GM12892 (cell line): Measurements from ENCODE around the gene ZNF567.
"Not testable (repeated sequence)": the region's sequence is repeated elsewhere in the genome, so short reads cannot be mapped to it uniquely, and the experiment has no call there.

Source experiments
- DNase-seq: peaks from one replicate; pipeline ENCODE4 v3.0.0; 2011; ENCODE audit not compliant: insufficient read length
- FAIRE-seq: peaks from 2 replicates; lab custom pipeline; 2011; peaks lifted over from hg19 to GRCh38; lab: Jason Lieb, UNC
- POLR2A ChIP-seq: IDR thresholded peaks from 2 replicates; pipeline ENCODE4 v1.6.1; 2011; ENCODE audit warnings: low read depth, low read length, control low read depth
- POLR2AphosphoS5 ChIP-seq: IDR thresholded peaks from 2 replicates; pipeline ENCODE4 v1.6.1; 2011; ENCODE audit warnings: low read depth, low read length, control low read depth
- TAF1 ChIP-seq: IDR thresholded peaks from 2 replicates; pipeline ENCODE4 v1.6.1; 2011; ENCODE audit warnings: low read depth, mild to moderate bottlenecking, control low read depth, low read length, borderline replicate concordance

The ZNF567 gene

DNA sequence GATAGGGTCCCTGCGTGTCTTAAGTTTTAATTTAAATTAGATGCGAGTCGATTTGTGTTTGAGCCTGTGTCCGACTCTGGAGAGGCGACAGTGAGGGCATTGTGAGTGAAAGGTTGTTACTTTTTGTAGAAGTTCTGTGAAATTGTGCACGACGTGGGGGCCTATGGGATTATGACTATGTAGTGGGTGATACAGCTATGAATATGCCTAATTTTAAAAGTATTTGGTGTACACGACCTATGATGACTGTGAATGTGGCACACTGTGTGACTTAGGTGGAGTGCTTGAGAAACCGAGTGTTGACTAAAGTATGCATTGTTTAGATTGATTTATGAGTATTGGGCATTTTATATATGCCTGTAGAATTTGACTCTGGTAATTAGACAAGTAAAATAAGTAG is 646 bp downstream of the ZNF567 start:
- FAIRE-seq (no peak), DNase-seq (no peak)
- no peak for TF ChIP-seq TAF1
- TF ChIP-seq POLR2A, result no peak
- TF ChIP-seq POLR2AphosphoS5, result no peak

- FAIRE-seq (no peak), DNase-seq (no peak)
- no peak for TF ChIP-seq TAF1
- no peak for TF ChIP-seq POLR2A
These were observed 19.7 kb downstream of the ZNF567 start for GRCh38 chr19:36707134-36707533.

GRCh38 chr19:36709423-36709822 is 22.0 kb downstream of the ZNF567 start:
- TF ChIP-seq POLR2A, result no peak
- TF ChIP-seq POLR2AphosphoS5, result no peak
- no peak for TF ChIP-seq TAF1
- DNase-seq, result no peak
- FAIRE-seq, result no peak

DNA sequence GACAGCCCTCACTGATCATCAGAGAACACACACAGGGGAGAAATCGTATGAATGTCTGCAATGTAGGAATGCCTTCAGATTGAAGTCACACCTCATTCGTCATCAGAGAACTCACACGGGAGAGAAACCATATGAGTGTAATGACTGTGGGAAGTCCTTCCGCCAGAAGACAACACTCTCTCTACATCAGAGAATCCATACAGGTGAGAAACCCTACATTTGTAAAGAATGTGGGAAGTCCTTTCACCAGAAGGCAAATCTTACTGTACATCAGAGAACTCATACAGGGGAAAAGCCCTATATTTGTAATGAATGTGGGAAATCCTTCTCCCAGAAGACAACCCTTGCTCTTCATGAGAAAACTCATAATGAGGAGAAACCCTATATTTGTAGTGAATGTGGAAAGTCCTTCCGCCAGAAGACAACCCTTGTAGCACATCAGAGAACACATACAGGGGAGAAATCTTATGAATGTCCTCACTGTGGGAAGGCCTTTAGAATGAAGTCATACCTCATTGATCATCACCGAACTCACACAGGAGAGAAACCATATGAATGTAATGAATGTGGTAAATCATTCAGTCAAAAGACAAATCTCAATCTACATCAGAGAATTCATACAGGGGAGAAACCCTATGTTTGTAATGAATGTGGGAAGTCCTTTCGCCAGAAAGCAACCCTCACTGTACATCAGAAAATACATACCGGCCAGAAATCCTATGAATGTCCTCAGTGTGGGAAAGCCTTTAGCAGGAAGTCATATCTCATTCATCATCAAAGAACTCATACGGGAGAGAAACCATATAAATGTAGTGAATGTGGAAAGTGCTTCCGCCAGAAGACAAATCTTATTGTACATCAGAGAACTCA is 32.5 kb downstream of the ZNF567 start:
- no peak for FAIRE-seq
- TF ChIP-seq POLR2A (no peak), TAF1 (no peak), POLR2AphosphoS5 (no peak)
- DNase-seq, result no peak

DNA sequence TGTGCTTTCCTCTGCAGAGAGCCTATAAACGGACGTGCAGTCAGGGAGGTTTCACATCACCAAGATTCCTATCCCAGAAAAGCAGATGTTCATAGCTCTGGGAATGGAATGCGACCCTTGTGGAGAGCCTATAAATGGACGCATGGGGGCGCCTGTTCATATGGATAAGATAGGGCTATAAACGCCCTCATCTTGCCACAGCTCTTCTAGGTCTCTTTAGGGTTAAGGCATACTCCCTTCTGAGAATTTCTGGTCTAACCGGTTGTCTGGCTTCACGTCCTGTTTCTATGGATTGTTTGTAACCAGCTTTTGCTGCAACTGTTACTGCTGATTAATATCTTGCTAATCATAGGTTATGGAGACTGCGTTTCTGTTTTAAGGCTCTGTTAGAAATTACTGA is 48.8 kb downstream of the ZNF567 start:
- not testable (repeated sequence) for DNase-seq, FAIRE-seq

- TF ChIP-seq POLR2AphosphoS5 (no peak), POLR2A (no peak), TAF1 (no peak)
- DNase-seq (no peak), FAIRE-seq (no peak)
These were observed 58.5 kb downstream of the ZNF567 start for GRCh38 chr19:36745870-36746269.

DNA sequence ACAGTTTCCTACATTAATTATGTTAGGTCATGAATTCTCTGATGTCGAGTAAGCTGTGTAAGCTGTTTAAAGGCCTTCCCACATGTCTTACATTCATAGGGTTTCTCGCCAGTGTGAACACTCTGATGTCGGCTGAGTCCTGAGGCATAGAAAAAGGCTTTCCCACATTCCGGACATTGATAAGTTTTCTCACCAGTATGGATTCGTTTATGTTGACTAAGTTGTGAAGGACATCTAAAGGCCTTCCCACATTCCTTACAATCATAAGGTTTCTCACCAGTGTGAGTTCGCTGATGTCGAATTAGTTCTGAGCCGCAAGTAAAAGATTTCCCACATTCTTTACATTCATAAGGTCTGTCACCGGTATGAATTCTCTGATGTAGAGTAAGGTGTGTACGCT is 60.3 kb downstream of the ZNF567 start:
- TF ChIP-seq POLR2A (no peak), TAF1 (no peak), POLR2AphosphoS5 (no peak)
- DNase-seq, result no peak
- no peak for FAIRE-seq

DNA sequence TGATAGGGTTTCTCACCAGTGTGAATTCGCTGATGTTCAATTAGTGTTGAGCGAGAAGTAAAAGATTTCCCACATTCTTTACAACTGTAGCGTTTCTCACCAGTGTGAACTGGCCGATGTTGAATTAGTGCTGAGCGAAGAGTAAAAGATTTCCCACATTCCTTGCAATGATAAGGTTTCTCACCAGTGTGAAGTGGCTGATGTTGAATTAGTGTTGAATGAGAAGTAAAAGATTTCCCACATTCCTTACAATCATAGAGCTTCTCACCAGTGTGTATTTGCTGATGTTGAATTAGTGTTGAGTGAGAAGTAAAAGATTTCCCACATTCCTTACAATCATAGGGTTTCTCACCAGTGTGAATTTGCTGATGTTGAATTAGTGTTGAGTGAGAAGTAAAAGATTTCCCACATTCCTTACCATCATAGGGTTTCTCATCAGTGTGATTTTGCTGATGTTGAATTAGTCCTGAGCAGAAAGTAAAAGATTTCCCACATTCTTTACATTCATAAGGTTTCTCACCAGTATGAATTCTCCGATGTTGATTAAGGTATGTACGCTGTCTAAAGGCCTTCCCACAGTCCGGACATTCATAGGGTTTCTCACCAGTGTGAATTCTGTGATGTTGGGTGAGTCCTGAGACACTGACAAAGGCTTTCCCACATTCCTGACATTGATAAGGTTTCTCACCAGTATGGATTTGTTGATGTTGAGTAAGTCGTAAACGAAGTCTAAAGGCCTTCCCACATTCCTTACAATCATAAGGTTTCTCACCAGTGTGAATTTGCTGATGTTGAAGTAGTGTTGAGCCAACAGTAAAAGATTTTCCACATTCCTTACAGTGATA is 61.2 kb downstream of the ZNF567 start:
- DNase-seq (no peak), FAIRE-seq (no peak)
- TF ChIP-seq POLR2A (no peak), POLR2AphosphoS5 (no peak), TAF1 (no peak)

GRCh38 chr19:36749613-36750012 is 62.2 kb downstream of the ZNF567 start:
- not testable (repeated sequence) for FAIRE-seq, DNase-seq

- FAIRE-seq, result no peak
- TF ChIP-seq TAF1, result no peak
- no peak for TF ChIP-seq POLR2A
- no peak for TF ChIP-seq POLR2AphosphoS5
- DNase-seq, result no peak
These were observed 62.8 kb downstream of the ZNF567 start for GRCh38 chr19:36750066-36750691.
